DMS 273 (cell line): ENCODE data around the gene SULT1A3.
"Not testable (repeated sequence)": the region's sequence is repeated elsewhere in the genome, so short reads cannot be mapped to it uniquely, and the experiment has no call there.

Experiments
- DNase-seq: peaks from one replicate; lab custom pipeline; 2025; ENCODE audit not compliant: unreplicated experiment; lab: John Stamatoyannopoulos, UW

Gene SULT1A3

DNA sequence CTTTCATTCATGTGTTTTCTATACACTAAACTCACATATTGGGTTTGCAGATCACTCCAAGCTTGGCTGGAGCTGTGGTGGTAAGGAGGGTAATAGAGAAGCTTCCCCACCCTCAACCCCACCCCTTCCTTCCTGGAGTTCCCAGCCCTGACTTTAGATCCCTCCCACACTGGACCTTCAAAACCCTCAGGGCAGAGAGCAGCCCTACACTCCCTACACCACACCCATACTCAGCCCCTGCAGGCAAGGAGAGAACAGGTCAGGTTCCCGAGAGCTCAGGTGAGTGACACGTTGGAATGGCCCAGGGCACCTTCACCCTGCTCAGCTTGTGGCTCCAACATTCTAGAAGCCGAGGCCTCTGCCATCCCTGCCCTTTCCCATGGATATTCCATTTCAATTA is at the start of gene SULT1A3:
Gene SULT1A3 (plus strand): TSS at position 207 of the 400 bp plus-strand sequence. CDS start 1,474 bp downstream, outside the sequence.
- DNase-seq: not testable (repeated sequence)

DNA sequence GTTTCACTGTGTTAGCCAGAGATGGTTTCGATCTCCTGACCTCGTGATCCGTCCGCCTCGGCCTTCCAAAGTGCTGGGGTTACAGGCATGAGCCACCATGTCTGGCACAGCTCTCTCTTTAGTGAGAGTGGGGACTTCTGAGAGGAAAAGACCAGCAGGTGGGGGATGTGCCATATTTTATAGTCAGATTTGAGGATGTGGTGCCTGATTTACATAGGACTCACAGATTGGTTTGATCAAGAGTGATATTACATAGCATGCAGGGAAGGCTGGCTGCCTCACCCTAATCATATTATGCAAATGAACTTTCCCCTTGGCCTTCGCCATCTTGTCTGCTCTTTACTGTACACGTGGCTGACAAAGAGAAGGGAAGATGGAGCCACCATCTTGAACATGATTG is 48.0 kb upstream of the SULT1A3 start:
- no peak for DNase-seq

DNA sequence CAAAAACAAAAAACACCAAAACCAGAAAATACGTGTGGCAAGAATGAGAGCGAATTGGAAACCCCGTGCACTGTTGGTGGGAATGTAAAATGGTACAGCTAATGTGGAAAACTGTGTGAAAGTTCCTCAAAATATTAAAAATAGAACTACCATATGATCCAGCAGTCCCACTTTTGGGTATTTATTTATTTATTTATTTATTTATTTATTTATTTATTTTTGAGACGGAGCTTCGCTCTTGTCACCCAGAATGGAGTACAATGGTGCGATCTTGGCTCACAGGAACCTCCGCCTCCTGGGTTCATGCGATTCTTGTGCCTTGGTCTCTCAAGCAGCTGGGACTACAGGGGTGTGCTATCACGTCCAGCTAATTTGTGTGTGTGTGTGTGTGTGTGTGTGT is 46.5 kb upstream of the SULT1A3 start:
- DNase-seq: no peak

DNA sequence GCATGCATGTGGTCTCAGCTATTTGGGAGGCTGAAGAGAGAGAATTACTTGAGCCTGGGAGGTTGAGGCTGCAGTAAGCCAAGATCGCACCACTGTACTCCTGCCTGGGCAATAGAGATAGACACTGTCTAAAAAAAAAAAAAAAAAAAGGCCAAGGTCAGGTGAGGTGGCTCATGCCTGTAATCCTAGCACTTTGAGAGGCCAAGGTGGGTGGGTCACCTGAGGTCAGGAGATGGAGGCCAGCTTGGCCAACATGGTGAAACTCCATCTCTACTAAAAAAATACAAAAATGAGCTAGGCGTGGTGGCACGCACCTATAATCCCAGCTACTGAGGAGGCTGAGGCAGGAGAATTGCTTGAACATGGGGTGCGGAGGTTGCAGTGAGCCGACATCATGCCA is 43.9 kb upstream of the SULT1A3 start:
- DNase-seq: no peak

DNA sequence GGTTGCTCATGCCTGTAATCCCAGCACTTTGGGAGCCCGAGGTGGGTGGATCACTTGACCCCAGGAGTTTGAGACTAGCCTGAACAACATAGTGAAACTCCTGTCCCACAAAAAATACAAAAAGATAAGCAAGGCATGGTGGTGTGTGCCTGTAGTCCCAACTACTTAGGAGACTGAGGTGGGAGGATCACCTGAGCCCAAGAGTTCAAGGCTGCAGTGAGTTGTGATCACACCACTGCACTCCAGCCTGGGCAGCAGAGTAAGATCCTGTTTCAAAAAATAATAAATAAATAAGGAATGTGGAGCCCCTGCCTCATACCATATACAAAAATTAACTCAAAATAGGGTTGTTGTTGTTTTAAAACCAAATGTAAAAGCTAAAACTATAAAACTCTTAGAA is 41.8 kb upstream of the SULT1A3 start:
- DNase-seq: no peak

DNA sequence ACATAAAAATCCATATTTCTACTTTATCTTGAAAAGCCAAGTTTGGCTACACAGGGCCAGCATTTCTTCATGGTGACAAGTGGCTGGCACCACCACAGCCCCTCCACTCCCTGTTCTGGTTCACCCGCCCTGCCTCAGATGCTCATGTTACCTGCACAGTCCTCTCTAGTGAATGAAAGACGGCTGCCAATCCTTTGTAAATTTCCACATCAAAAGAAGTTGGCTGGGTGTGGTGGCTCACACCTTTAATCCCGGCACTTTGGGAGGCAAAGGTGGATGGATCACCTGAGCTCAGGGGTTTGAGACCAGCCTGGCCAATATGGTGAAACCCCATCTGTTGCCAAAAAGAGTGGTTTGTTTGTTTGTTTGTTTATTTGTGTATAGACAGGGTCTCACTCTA is 35.5 kb upstream of the SULT1A3 start:
- no peak for DNase-seq

DNA sequence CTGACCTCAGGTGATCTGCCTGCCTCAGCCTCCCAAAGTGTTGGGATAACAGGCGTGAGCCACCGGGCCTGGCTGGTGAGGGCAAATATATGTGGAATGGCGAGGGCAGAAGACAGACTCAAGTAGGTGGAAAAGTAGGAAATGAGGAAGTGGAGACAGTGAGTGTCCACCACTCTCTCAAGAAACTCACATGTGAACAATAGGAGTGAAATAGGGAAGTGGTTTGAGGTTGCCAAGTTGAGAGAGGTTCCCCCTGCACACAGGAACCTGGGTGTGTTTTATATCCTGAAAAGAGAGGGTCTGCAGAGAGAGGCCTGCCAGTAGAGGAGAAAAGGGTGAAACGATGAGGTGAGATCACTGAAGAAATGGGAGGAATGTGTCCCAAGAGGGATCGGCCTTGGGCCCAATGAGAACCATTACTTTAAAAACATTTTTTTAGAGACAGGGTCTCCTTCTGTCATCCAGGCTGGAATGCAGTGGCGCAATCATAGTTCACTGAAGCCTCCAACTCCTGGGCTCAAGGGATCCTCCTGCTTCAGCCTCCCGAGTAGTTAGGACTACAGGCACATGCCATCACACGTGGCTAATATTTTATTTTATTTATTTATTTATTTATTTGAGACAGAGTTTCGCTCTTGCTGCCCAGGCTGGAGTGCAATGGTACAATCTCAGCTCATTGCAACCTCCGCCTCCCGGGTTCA is 32.7 kb upstream of the SULT1A3 start:
- DNase-seq: no peak

DNA sequence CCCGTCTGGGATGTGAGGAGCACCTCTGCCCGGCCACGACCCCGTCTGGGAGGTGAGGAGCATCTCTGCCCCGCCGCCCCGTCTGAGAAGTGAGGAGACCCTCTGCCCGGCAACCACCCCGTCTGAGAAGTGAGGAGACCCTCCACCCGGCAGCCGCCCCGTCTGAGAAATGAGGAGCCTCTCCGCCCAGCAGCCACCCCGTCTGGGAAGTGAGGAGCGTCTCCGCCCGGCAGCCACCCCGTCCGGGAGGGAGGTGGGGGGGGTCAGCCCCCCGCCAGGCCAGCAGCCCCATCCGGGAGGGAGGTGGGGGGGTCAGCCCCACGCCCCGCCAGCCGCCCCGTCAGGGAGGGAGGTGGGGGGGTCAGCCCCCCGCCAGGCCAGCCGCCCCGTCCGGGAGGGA is 30.3 kb upstream of the SULT1A3 start:
- not testable (repeated sequence) for DNase-seq

DNA sequence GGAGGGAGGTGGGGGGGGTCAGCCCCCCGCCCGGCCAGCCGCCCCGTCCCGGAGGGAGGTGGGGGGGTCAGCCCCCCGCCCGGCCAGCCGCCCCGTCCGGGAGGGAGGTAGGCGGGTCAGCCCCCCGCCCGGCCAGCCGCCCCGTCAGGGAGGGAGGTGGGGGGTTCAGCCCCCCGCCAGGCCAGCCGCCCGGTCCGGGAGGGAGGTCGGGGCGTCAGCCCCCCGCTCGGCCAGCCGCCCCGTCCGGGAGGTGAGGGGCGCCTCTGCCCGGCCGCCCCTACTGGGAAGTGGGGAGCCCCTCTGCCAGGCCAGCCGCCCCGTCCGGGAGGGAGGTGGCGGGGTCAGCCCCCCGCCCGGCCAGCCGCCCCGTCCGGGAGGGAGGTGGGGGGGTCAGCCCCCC is 29.6 kb upstream of the SULT1A3 start:
- DNase-seq: not testable (repeated sequence)

DNA sequence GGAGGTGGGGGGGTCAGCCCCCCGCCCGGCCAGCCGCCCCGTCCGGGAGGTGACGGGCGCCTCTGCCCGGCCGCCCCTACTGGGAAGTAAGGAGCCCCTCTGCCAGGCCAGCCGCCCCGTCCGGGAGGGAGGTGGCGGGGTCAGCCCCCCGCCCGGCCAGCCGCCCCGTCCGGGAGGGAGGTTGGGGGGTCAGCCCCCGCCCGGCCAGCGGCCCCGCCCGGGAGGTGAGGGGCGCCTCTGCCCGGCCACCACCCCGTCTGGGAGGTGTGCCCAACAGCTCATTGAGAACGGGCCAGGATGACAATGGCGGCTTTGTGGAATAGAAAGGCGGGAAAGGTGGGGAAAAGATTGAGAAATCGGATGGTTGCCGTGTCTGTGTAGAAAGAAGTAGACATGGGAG is 28.9 kb upstream of the SULT1A3 start:
- DNase-seq: not testable (repeated sequence)

DNA sequence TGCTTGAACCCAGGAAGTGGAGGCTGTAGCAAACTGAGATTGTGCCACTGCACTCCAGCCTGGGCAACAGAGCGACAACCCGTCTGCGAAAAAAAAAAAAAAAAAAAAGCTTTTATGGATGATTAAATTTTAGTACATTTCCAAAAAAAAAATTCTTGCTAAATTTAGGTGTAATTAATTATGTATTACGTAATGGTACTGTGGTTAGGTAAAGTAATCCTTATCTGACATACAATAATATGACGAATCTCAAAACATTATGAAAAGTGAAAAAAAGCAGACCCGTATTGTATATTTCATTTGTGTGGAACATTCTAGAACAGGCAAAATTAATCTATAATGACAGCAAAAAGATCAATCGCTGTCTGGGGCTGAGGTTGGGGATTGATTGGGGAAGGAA is 26.0 kb upstream of the SULT1A3 start:
- no peak for DNase-seq

DNA sequence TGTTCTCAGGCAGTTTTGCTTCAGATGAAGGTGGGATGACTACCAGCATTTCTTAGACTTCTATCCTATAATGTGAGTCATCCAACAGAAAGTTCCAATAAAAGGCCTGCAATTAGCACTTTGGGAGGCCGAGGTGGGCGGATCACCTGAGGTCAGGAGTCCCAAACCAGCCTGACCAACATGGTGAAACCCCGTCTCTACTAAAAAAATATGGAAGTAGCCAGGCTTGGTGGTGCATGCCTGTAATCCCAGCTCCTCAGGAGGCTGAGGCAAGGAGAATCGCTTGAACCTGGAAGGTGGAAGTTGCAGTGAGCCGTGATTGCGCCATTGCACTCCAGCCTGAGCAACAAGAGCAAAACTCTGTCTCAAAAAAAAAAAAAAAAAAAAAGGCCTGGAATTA is 22.2 kb upstream of the SULT1A3 start:
- not testable (repeated sequence) for DNase-seq

DNA sequence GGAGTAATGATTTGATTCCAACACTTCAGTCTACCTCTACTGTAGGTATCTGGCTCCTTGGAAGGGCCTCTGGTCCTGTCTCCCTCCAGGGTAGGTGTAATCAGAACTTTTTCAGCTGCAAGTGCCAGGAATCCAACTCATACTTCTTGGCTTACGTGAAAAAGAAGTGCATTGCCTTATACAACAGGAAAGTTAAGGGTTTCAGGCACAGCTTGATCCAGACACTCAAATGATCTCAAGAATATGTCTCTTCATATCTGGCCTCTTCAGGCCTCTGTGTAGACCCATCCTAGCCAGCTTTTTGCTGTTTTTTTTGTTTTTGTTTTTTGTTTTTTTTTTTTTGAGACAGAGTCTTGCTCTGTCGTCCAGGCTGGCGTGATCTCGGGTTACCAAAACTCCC is 19.9 kb upstream of the SULT1A3 start:
- no peak for DNase-seq

DNA sequence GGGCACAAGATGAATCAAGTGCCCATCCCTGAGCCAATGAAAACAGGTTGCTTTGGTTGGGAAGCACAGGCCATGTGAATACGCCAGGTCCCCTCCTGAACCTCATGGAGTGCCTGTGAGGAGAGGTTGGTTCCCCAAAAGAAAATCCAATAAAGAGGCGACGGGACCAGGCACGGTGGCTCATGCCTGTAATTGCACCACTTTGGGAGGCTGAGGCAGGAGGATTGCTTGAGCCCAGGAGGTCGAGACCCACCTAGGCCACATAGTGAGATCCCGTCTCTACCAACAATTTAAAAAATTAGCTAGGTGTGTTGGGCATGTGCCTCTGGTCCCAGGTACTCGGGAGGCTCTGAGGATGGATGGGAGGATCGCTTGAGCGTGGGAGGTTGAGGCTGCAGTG is 19.1 kb upstream of the SULT1A3 start:
- DNase-seq: no peak

DNA sequence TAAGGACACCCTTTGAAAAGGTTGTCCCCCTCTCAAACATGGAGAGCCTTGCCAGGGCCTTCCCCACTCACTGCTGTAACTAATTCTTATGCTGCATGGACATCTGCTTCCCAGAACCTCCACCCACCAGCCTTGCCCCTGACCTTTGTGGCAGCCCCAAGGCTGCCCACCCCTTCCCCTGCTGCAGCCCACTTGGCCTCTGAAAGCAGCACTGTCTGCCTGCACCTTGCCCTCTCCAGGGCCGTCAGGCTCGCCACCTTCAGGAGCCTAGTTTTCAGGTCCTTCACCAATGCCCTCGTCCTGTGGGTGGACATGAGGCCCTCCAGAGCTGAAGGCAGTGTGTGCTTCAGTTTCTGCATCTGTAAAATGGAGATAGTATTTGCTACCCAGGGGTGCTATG is 18.3 kb upstream of the SULT1A3 start:
- no peak for DNase-seq

DNA sequence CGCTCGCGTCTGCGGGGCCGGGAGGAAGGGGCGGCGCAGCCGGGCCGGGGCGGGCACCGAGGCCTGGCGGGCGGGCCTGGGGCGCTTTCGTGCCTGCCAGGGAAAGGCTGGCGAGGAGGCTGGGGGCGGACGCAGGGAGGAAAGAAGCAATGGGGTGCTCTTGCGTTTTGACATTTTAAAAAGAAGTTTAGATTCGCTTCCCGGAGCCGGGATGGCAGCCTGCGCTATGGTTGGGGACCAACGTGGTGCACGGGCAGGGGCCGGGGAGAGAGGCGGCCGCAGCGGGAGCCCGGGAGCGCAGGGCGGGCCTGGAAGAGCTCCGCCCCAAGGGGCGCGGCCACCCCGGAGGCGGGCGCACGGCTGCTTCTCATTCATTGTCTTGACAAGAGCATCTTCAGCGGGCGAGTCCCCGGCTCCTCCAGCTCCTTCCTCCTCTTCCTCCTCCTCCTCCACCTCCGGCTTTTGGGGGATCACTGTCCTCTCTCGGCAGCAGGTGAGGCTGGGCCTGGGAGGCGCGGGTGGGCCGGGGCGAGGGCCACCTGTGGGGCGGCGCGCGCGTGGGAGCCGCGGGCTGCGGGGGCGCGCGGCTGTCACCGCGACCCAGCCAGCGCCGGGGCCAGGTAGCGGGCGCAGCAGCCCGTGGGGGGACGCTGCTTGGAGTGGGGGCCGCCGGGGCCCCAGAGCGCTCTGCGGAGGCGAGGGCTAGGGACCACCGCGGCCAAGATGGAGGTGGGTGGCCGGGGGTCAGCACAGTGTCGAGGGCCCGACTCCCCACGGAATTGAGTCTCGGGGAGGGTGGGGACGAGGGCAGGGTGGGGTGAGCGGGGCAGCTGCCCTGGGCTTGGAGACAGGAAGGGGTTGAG is 15.6 kb upstream of the SULT1A3 start, which contains the start of gene CORO1A:
Gene CORO1A (plus strand): TSS at position 370 of the 863 bp plus-strand sequence. CDS start 1,608 bp downstream, outside the sequence.
- DNase-seq: peak; percentile 89

DNA sequence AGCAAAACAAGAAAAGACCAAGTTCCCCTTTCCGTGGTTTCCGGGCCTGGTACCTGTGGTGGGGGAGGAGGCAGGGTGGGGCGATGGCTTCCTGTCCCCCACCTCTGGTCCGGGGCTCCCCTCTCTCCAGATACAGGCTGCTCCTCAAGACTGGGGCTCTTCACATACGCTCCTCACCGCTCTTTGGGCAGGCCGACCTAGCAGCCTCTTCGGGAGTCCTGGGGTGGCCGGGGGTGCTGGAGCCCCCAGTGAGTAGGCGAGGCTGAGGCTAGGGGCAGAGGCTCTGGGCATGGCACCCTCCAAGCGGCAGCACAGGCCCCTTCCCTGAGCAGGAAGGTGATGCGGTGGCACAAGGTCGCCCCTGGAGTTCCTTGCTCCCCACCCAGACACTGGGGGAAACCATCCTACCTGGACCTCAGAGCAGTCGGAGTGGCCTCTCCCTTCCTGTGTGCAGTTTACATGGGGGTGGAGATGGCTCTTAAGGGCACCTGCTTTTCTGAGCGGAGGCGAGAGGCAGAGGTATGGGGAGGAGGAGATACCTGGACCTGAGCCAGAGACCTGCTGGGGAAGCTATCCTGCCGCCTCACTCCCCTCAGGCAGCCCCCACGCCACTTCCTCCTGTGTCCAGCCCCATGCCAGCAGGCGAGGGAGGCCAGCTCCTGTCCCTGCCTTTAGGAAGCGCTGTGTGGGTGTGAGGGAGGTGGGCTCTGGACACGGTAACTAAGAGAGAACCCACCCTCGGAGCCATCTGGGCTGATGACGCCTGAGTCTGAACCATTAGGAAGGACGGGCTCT is 14.8 kb upstream of the SULT1A3 start:
- no peak for DNase-seq

DNA sequence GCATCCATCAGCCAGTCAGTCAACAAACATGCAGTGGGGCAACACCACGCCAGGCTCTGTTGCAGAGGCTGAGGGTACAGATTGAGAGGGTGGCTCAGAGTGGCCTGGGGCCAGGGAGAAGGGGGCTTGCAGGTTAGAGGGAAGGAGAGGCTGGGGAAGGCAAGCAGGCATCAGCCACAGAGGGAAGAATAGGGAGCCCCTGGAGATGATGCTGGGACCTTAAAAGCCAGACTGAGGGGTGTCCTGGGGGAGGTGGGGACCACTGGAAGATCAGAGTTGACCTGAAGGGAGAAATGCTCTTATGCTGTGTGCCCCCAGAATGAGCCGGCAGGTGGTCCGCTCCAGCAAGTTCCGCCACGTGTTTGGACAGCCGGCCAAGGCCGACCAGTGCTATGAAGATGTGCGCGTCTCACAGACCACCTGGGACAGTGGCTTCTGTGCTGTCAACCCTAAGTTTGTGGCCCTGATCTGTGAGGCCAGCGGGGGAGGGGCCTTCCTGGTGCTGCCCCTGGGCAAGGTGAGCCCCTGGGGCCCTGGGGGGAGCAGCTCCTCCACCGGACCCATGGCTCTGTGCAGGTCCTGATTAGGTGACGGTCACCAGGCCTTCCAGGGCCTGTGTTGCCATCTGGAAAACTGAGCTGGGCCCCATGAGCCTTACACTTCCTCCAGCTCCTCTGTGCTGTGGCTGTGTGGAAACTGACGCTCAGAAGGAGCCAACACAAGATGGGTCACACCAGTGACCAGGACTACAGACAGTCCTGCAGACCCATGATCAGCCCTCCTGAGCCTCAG is 14.0 kb upstream of the SULT1A3 start:
- no peak for DNase-seq

DNA sequence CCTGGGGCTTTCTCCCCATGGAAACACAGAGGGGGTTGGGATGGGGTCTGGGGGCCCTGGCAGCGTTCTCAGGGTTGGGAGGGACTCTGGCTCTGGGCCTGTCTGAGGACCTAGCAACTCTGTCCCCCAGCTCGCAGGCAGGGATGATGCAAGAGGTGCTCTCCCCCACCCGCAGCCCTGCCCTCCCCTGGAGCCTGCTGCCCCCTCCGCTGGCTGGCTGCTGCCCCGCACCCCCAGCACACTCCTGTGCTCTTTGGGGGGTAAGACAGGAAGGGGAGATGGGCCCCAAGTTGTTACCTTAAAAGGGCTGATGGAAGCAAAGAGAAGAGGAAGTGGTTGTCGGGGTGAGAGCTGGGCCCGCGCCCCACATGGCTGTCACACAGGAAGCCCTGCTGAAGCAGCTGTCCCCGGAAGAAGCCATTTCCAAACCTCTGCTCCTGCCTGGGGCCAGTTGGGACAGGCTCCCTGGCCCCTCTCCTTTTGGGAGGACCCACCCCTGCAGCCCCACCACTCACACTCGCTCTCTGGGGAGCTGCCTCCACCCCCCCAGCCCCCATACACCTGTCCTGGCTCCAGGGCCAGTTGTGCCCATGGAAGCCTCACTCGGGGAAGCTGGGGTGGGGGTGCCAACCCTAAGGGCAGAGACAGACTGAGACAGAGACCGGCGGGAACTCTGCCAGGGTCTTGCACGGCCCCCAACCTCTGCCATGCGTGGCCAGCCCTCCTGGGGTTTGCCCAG is 13.2 kb upstream of the SULT1A3 start:
- no peak for DNase-seq

DNA sequence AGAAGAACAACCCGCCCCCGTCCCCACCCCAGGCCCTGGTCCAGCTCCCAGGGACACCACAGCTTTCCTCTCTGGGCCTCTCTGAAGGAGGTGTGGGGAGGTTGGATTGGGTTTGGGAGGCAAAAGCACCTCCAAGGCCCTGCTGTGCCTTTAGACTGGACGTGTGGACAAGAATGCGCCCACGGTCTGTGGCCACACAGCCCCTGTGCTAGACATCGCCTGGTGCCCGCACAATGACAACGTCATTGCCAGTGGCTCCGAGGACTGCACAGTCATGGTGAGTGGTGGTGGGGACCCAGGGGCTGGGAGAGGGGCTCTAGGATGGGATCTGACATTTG is 12.6 kb upstream of the SULT1A3 start:
- DNase-seq: no peak
